Gastrocnemius medialis (tissue), 4 donors: Measurements from ENCODE around the gene PAX2.

Experiments used
- POLR2A ChIP-seq, 2 donors: fragments of 450-650 bp; IDR thresholded peaks; one replicate each; pipeline ENCODE4 v1.6.1; 2017; ENCODE audit warnings: antibody characterized with exemption in 2 of 2, mild to moderate bottlenecking in 2 of 2, moderate library complexity in 2 of 2
- TF ChIP-seq, protein P1 (sequence below), 5 experiments: fragments of 450-650 bp in 3 of 5; fragments of 200-600 bp in 2 of 5; sonication (generic) in 2 of 5; IDR thresholded peaks in 4 of 5; conservative IDR thresholded peaks in 1 of 5; 1 replicate in 4 of 5; 2 replicates in 1 of 5; pipeline ENCODE4 v1.5.1; 2016 to 2019; ENCODE audit warnings: antibody characterized with exemption in 5 of 5, mild to moderate bottlenecking in 3 of 5, moderate library complexity in 3 of 5

GRCh38 chr10:100761191-100761590 is 15.8 kb downstream of the PAX2 start:
- TF ChIP-seq, protein P1, sequence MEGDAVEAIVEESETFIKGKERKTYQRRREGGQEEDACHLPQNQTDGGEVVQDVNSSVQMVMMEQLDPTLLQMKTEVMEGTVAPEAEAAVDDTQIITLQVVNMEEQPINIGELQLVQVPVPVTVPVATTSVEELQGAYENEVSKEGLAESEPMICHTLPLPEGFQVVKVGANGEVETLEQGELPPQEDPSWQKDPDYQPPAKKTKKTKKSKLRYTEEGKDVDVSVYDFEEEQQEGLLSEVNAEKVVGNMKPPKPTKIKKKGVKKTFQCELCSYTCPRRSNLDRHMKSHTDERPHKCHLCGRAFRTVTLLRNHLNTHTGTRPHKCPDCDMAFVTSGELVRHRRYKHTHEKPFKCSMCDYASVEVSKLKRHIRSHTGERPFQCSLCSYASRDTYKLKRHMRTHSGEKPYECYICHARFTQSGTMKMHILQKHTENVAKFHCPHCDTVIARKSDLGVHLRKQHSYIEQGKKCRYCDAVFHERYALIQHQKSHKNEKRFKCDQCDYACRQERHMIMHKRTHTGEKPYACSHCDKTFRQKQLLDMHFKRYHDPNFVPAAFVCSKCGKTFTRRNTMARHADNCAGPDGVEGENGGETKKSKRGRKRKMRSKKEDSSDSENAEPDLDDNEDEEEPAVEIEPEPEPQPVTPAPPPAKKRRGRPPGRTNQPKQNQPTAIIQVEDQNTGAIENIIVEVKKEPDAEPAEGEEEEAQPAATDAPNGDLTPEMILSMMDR (IDR thresholded peaks at IDR 0.05 in 4 of 5, conservative IDR thresholded peaks at IDR 0.05 in 1 of 5): no peak
- TF ChIP-seq POLR2A (IDR thresholded peaks at IDR 0.05): no peak
